ENCODE measurements around the gene BRF1.

GRCh38 chr14:105346200-105346533 lies 45.4 kb upstream of the BRF1 start:
- TF ChIP-seq CTCF (IDR thresholded peaks at IDR 0.05): no peak
- TF ChIP-seq POLR2A (IDR thresholded peaks at IDR 0.05): no peak

All from thyroid gland (tissue), 4 donors.